Fibroblast of the aortic adventitia (primary cell): ENCODE results near the gene AP2M1. TPM values are rescaled to one million over a fixed set of nuclear protein-coding genes. Genes with fewer than 3 reads are reported as not detected.

ENCODE experiments used
- DNase-seq: peaks from one replicate; pipeline ENCODE4 v3.0.0-alpha.2; 2010; ENCODE audit warnings: low read depth
- H3K4me3 ChIP-seq: 2 replicates; pipeline ENCODE4 v1.5.1; 2011; ENCODE audit warnings: low read depth, mild to moderate bottlenecking, control low read depth, low read length, moderate library complexity
- CTCF ChIP-seq: IDR thresholded peaks from 2 replicates; pipeline ENCODE4 v1.5.1; 2011; ENCODE audit warnings: mild to moderate bottlenecking, low read length, control low read depth, inconsistent platforms; ENCODE audit not compliant: insufficient read depth
- total RNA-seq: library from RNA; depleted of rRNA; stranded (reverse); fragments of >200 nt; gene quantifications from 2 replicates; pipeline ENCODE4 v1.2.3, GENCODE V29; 2012; ENCODE audit warnings: low replicate concordance

Gene AP2M1
- total RNA-seq, 1 donor = 380 TPM

- TF ChIP-seq CTCF = no peak
- DNase-seq = no peak
- H3K4me3 ChIP-seq = peak overlapping the region; percentile 97
Observed at GRCh38 chr3:184177767-184178306, 3.2 kb downstream of the AP2M1 start.

DNA sequence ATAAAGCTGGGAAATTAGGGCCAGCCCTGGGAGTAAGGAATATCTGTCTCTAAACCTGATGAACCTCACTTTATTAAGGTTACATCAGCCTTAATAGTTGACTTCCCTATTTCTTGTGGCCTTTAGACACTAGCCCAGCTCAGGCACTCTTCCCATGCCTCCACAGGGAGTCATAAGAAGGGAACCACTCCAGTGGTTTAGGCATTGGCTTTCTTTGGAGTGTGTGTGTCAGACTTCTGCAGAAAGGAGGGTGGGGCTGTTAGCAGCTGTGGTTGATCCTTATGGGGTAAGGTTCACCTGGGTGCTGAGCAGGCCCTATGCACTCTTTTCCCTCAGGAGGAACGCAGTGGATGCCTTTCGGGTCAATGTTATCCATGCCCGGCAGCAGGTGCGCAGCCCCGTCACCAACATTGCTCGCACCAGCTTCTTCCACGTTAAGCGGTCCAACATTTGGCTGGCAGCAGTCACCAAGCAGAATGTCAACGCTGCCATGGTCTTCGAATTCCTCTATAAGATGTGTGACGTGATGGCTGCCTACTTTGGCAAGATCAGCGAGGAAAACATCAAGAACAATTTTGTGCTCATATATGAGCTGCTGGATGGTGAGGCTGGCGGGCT is 4.0 kb downstream of the AP2M1 start:
- DNase-seq = no peak
- no peak overlapping the region for H3K4me3 ChIP-seq
- no peak for TF ChIP-seq CTCF

DNA sequence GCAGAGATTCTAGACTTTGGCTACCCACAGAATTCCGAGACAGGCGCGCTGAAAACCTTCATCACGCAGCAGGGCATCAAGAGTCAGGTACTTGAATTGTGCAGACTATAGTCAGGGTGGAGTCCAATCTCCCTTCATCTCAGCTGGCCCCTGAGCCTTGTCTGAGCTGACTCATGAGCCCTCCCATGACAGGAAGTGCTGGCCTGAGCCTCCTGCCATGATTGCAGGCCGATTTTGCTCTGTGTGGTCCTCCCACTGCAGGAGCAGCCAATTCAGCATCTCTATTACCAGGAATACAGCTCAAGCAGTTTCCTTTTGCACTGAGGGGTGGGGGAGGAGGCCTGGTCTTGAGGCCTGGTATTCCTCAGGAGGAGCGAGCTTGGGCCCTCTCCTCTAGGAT is 5.5 kb downstream of the AP2M1 start:
- H3K4me3 ChIP-seq = no peak overlapping the region
- TF ChIP-seq CTCF = no peak
- DNase-seq = peak; percentile 78

GRCh38 chr3:184181596-184181995 is 6.9 kb downstream of the AP2M1 start:
- no peak overlapping the region for H3K4me3 ChIP-seq
- TF ChIP-seq CTCF = no peak
- no peak for DNase-seq

GRCh38 chr3:184183679-184184078 is 9.0 kb downstream of the AP2M1 start:
- no peak overlapping the region for H3K4me3 ChIP-seq
- TF ChIP-seq CTCF = no peak
- no peak for DNase-seq

DNA sequence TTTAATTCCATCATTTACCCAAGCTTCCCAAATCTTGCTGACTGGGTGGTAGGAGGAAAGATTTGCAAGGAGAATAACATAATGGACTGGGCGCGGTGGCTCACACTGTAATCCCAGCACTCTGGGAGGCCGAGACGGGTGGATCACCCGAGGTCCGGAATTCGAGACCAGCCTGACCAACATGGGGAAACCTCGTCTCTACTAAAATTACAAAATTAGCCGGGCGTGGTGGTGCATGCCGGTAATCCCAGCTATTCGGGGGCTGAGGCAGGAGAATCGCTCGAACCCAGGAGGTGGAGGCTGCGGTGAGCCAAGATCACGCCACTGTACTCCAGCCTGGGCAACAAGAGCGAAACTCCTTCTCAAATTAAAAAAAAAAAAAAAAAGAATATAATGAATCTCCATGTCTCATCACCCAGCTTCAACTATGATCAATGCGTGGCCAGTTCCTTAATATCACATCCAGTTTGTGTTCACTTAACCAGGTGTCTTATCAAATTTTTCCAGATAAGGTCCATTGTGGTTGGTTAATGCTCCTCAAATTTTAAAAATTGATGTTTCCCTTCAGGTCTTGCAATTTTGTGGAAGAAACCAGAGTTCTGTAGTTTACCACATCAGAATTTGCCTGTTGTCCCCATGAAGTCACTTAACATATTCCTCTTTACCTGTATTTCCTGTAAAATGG is 10.0 kb downstream of the AP2M1 start:
- H3K4me3 ChIP-seq = no peak overlapping the region
- DNase-seq = no peak
- no peak for TF ChIP-seq CTCF
